ENCODE results near the gene LHFPL3.
"Not testable (repeated sequence)": the region's sequence is repeated elsewhere in the genome, so short reads cannot be mapped to it uniquely, and the experiment has no call there.

Gene LHFPL3

GRCh38 chr7:104595591-104595990 lies 267.2 kb downstream of the LHFPL3 start:
- not testable (repeated sequence) for DNase-seq (ENCODE audit: low read depth in 2 of 2)

DNA sequence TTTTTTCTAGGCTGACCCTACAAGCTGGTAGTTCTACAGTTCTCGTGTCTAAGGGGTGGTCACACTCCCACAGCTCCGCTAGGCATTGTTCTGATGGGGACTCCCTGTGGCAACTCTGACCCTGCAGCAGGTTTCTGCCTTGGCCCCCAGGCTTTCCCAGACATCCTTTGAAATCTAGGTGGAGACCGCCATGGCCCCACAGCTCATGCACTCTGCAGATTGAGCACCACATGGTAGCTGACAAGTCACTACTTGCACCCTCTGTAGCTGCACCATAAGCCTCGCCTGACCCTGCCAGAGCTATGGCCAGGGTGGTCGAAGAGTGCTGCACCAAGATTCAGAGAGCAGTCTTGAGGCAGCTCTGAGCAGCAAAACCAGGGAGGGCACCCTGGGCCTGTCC lies 275.6 kb downstream of the LHFPL3 start:
- DNase-seq (ENCODE audit: low read depth in 2 of 2): no peak

- DNase-seq (ENCODE audit: low read depth in 2 of 2): no peak
Observed at GRCh38 chr7:104604706-104605105, 276.3 kb downstream of the LHFPL3 start.

DNA sequence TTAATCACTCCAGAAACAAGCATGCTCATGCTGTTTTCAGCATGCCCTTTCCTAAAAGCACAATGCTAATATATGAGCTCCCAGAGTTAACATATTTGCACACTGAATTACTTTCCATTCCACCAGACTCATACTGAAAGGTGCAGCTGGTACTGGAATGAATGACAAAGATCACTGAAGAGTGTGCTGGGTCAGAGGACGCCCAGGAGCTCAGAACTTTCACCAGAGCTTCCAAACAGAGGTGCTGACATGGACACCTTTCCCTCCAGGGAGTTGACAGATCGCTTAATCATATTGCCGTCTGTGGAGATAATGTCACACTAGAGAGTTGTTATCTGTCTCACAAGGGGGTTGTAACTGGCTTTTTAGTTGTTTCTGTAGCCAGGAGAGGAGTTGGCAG lies 292.9 kb downstream of the LHFPL3 start:
- DNase-seq (ENCODE audit: low read depth in 2 of 2): no peak

DNA sequence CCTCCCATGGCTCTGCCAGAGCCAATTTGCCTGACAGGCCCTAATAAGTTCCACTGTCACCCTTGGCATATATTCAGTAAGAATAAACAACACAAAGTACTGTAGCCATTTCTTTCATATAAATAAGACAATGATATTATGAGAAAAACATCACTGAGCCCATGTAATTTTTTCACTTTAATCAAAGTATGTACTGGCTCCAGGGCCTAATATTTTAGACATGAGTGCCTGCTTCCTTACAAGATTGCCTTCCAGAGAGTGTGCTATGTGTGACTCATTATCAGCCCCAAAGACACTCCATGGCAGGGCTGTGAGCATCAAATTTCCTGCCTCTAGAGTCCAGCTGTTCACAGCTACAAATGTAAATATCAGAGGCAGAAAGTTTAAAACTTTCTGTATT lies 297.6 kb downstream of the LHFPL3 start:
- no peak for DNase-seq (ENCODE audit: low read depth in 2 of 2)

- DNase-seq (ENCODE audit: low read depth in 2 of 2): no peak
Observed at GRCh38 chr7:104627516-104627915, 299.1 kb downstream of the LHFPL3 start.

GRCh38 chr7:104628017-104628416 lies 299.6 kb downstream of the LHFPL3 start:
- no peak for DNase-seq (ENCODE audit: low read depth in 2 of 2)

DNA sequence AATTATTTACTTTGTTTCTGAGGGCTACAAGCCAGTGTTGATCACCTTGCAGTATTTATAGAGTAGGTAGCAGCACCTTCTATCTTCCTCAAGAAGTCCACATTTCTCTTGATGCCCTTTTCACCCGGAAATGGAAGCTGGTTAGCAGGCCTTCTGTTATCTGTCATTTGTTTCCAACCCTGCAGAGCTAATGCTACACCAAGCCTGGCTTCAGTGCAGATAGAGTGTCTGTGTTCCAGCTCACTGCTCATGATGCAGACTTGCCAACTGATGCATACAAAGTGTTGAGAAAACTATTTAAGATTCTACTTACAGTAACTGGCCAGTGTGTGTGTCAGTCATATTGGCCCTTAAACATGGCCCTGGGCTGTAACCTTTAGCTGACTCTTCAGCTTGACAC lies 301.0 kb downstream of the LHFPL3 start:
- DNase-seq (ENCODE audit: low read depth in 2 of 2): no peak

GRCh38 chr7:104640506-104640905 lies 312.1 kb downstream of the LHFPL3 start:
- DNase-seq (ENCODE audit: low read depth in 2 of 2): no peak

DNA sequence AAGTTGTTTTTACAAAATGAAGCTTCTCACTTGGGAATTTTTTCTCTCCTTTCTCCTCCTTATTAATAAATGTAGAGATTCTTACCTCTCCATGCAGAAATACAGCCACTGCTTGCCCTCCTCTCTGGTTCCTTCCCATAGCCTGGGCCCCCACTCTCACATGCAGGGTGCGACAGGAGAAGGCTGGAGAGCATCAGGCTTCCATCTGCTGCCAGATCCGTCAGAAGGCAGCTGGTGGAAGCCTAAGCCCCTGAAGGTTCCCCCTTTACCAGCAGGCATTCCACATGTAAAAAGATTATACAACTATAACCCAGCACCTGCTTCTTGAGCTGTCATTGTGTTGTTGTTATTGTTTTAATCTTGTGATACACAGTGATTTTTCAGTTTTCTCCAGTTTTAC lies 314.2 kb downstream of the LHFPL3 start:
- no peak for DNase-seq (ENCODE audit: low read depth in 2 of 2)

DNA sequence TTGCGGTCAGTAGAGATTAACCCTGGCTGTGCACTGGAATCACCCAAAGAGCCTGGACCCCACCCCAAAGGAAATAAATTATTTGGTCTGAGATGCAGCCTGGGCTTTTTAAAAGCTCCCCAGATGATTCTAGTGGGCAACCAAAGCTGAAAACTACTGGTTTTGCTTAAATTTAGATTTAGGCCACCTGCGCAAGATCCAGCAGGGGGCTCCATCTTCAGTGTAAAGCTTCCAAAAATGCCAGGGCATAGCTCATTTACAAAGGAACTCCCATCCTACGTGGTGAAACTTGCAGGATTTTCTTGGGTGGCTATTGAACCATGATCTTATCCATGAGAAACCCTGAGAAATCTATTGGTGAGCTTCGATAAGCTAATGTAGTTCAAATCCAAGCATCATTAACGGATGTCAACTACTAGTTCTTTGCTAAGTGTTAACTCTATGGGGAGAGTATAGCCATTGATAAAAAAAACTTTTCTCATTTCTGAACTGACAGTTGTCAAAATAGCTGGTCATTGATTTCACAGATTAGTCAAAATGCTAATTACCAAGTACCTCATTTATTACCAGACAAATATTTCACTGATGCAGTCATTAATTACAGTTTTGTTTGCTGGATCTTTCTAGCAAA lies 315.3 kb downstream of the LHFPL3 start:
- no peak for DNase-seq (ENCODE audit: low read depth in 2 of 2)

DNA sequence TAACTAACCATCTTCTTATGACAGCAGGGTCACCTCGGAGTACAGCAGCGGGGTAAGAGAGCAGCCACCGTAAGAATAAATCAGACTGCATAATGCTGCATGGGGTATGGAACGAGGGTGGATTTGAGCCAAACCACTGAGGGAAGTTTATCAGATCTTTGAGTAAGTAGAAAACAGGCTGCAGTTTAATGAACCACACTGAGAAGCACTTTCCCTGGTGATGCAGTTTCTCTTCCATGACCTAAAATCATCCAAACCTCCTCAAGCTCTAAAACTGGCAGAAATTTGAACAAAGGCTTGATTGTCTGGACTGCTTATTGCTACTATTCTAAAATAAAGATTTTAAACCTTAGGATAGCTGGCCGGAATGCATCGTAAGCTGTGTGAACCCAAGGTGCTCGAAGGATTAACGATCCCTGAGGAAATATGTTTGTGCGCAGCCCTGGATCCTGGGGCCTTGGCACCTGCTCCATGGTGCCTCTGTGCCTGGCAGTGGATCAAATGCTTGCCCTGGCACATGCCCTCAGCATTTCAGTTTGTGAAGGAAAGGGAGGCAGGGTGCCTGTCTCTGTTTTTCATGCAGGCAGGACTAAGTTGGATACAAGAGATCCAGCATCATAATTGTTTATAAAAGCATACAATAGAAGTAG lies 322.7 kb downstream of the LHFPL3 start:
- no peak for DNase-seq (ENCODE audit: low read depth in 2 of 2)

- DNase-seq (ENCODE audit: low read depth in 2 of 2): no peak
Observed at GRCh38 chr7:104652434-104652833, 324.0 kb downstream of the LHFPL3 start.

- no peak for DNase-seq (ENCODE audit: low read depth in 2 of 2)
Observed at GRCh38 chr7:104652865-104653264, 324.5 kb downstream of the LHFPL3 start.

- no peak for DNase-seq (ENCODE audit: low read depth in 2 of 2)
Observed at GRCh38 chr7:104653825-104654401, 325.5 kb downstream of the LHFPL3 start.

- DNase-seq (ENCODE audit: low read depth in 2 of 2): no peak
Observed at GRCh38 chr7:104655592-104655991, 327.2 kb downstream of the LHFPL3 start.

DNA sequence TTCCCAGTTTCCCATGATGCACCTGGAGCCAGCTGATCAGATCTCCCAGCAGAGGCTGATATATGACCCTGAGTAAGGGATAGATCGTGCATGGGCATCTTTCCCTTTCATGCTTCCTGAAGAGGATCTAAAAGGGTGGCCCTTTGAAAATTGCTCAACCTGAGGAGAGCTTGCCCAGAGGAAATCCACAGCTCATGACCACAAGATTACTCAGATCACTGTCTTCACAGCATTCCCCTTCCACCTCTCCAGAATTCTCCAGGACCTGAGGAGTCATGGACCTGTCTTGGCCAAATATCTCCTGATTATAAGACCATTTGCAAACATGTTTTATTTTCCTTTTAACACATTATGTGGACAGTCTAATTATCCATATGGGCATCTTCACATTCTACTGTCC lies 328.1 kb downstream of the LHFPL3 start:
- no peak for DNase-seq (ENCODE audit: low read depth in 2 of 2)

DNA sequence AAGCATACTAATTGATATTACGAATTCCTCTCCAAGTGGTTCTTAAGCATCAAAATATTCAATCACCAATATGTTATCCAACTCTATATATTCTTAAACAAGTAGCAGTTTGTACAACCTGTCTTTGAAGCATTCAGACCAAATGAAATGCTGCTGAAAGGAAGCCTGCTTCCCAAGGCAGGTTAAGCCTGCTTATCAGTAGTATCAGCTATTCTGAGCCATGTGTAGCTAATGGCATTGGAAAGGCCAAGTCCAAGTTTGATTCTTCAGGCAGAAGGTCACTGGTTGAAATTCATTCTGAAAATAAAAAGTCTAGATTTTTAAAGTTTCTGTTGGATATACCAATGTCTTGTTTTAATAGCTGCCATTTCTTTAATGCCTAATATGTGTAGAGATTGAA lies 328.7 kb downstream of the LHFPL3 start:
- no peak for DNase-seq (ENCODE audit: low read depth in 2 of 2)

DNA sequence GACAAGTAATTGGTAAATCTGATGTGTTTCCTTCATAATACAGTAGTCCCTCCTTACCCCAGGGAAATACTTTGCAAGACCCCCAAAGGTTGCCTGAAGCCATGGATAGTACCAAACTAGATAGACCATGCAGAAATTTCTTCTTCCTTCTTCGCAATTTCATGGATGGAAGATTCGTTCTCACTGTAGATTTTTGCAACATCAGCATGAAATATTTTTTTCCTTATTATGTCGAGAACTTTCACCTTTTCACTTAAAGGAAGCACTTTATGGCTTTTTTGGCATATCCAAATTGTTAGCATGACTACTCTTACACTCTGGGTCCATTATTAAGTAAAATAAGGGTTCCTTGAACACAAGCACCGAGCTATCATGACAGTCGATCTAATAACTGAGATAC lies 333.2 kb downstream of the LHFPL3 start:
- DNase-seq (ENCODE audit: low read depth in 2 of 2): no peak

DNA sequence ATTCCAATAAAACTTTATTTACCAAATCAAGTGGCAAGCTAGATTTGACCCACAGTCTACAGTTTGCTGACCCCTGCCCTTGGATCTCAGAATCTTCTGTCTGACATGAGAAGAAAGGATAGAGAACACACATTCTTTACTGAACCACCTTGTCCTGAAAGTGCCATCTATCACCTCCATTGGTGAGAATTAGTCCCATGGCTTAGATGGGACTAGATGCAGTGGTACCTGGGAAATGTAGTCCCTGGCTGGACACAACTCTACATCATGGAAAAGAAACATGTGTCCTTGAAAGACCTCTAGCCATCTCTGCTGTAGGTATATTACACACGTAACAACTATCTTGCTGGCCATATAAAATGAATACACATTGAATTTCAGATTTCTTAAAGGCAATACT lies 336.2 kb downstream of the LHFPL3 start:
- DNase-seq (ENCODE audit: low read depth in 2 of 2): no peak

DNA sequence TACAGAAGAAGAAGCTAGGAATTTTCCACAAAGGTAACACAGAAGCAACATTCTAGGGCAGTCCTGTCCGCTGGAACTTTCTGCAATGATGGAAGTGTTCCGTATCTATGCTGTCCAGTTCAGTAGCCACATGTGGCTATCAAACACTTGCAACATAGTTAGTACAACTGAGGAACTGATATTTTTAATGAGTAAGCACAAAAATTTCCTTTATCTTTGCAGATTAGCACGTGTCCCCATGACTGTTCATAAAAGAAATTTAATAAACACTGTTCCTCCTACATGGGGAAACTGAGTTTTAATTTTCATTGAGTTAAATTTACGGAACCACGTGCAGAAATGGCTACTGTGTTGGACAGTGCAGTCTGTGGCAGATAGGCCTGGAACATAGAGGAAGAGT lies 349.2 kb downstream of the LHFPL3 start:
- no peak for DNase-seq (ENCODE audit: low read depth in 2 of 2)

- no peak for DNase-seq (ENCODE audit: low read depth in 2 of 2)
Observed at GRCh38 chr7:104679085-104679484, 350.7 kb downstream of the LHFPL3 start.

GRCh38 chr7:104686286-104686685 lies 357.9 kb downstream of the LHFPL3 start:
- no peak for DNase-seq (ENCODE audit: low read depth in 2 of 2)

- no peak for DNase-seq (ENCODE audit: low read depth in 2 of 2)
Observed at GRCh38 chr7:104694710-104695109, 366.3 kb downstream of the LHFPL3 start.

Measured in stimulated activated CD4-positive, alpha-beta T cell treated with anti-CD3 and anti-CD28 coated beads, Interleukin-12 subunit alpha, Interleukin-12 subunit beta, amount 100 ng/mL, for 24 hours (primary cell).